Activated CD8-positive, alpha-beta T cell treated with anti-CD3 and anti-CD28 coated beads for 36 hours (primary cell): ENCODE data around the gene CD99L2. TPM values are rescaled to one million over a fixed set of nuclear protein-coding genes. Genes with fewer than 3 reads are reported as not detected.
A peak's percentile ranks its signal among the peaks of the same experiment; 100 is the strongest.

ENCODE experiments used
- ATAC-seq: fragments of 200-7000 bp; cut with Tn5 transposase; one replicate; pipeline ENCODE4 v1.10.0; 2021; ENCODE audit warnings: mild to moderate bottlenecking, moderate library complexity
- CTCF ChIA-PET: fragments of 350-600 bp; sonication (Branson Sonifier 250); formaldehyde crosslinking; loops from one replicate; lab custom pipeline; 2021; ENCODE audit warnings: antibody characterized with exemption; lab: Charles Lee
- POLR2A ChIA-PET: fragments of 350-600 bp; sonication (Branson Sonifier 250); formaldehyde crosslinking; loops from one replicate; lab custom pipeline; 2021; ENCODE audit warnings: antibody characterized with exemption; lab: Charles Lee
- DNase-seq: peaks from one replicate; pipeline ENCODE4 v3.0.0-alpha.2; 2020
- H3K27ac Mint-ChIP-seq: one replicate; pipeline ENCODE4 v1.8.0; 2021; ENCODE audit warnings: mild to moderate bottlenecking, mixed read lengths
- H3K27me3 Mint-ChIP-seq: one replicate; pipeline ENCODE4 v1.8.0; 2021; ENCODE audit warnings: mixed read lengths
- H3K36me3 Mint-ChIP-seq: one replicate; pipeline ENCODE4 v1.8.0; 2021; ENCODE audit warnings: low read depth, mixed read lengths
- H3K4me1 Mint-ChIP-seq: one replicate; pipeline ENCODE4 v1.8.0; 2021; ENCODE audit warnings: low read depth, mixed read lengths
- H3K4me3 Mint-ChIP-seq: one replicate; pipeline ENCODE4 v1.8.0; 2021; ENCODE audit warnings: mild to moderate bottlenecking, moderate library complexity, mixed read lengths
- H3K9me3 Mint-ChIP-seq: one replicate; pipeline ENCODE4 v1.8.0; 2021; ENCODE audit warnings: mixed read lengths
- CTCF ChIP-seq: fragments of 200-600 bp; IDR thresholded peaks from one replicate; pipeline ENCODE4 v1.8.0; 2022; ENCODE audit warnings: antibody characterized with exemption, mild to moderate bottlenecking
- intact Hi-C: fragments of 100-400 bp; cut with micrococcal nuclease; formaldehyde crosslinking; loops from one replicate; pipeline ENCODE4 v1.10.0; 2022
- total RNA-seq, 2 experiments: library from RNA; stranded (reverse); gene quantifications; one replicate each; pipeline ENCODE4 v1.2.3, GENCODE V29; 2021

CD99L2 gene
- 10 to 100 TPM; 11.9 to 12.6 TPM for total RNA-seq

GRCh38 chrX:150898343-150899190, at the start of gene CD99L2:
TSS of gene CD99L2 (minus strand) at chrX:150898668. CDS start at chrX:150898588, 80 bp downstream.
- intact Hi-C loops = no loop called here
- no peak for TF ChIP-seq CTCF
- Mint-ChIP-seq H3K4me1 (peaks cover 7% of the 10 kb centered on the region), H3K27me3 (no peaks in the 10 kb centered on the region), H3K27ac (peak within 1 kb of the TSS; percentile 72), H3K9me3 (no peaks in the 10 kb centered on the region), H3K36me3 (no peaks in the 10 kb centered on the region), H3K4me3 (peak within 1 kb of the TSS; percentile 80)
- ChIA-PET POLR2A (interaction anchor here (0.7 to 1.2 kb wide), 2 partner anchors 9 to 17 kb away, joined by 3 to 5 read pairs; no protein-coding TSS in a partner anchor), CTCF (no interaction called here)
- DNase-seq (peak; percentile 89), ATAC-seq (peak; percentile 94)

- no peaks in the 10 kb centered on the region for H3K36me3 Mint-ChIP-seq
- CTCF ChIA-PET = no interaction called here
- ATAC-seq (no peak), DNase-seq (no peak)
- no peaks in the 10 kb centered on the region for H3K27me3 Mint-ChIP-seq
- no peak overlapping the region for H3K4me3 Mint-ChIP-seq
- TF ChIP-seq CTCF = no peak
- intact Hi-C loops = no loop called here
- POLR2A ChIA-PET = no interaction called here
- no peaks in the 10 kb centered on the region for H3K4me1 Mint-ChIP-seq
- H3K9me3 Mint-ChIP-seq = no peaks in the 10 kb centered on the region
- no peak overlapping the region for H3K27ac Mint-ChIP-seq
These were observed 45.8 kb upstream of the CD99L2 start for GRCh38 chrX:150944233-150944632.

DNA sequence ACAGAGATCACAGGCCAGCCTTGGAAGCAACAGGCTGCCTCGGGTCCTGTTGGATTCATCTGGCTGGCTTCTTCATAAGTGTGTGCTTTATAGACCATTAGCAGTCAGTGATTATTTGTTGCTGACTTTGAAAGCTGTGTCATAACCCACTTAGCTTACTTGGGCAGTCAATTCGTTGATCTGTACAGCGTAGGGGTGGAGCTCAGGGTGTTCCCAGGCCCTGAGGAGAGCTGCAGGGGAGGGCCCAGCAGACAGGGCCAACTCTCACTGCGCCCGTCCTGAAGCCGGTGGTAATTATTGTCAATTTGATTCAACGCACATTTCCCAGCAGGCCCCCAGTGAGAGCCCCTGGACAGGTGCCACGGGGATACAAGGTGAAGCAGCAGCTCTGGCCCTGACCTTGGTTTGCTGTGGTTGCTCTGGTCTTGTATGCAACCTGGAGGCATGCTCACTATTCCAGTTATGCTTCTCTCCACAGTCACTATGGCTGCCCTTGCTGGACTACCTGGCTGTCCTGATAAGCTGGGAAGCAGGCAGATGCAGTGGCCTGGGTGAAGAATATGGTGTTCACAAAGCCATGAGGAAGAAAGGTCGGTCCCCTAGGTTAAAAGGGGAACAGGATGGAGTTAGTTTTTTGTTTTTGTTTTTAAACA, 44.6 kb upstream of the CD99L2 start:
- no peaks in the 10 kb centered on the region for H3K4me1 Mint-ChIP-seq
- no peak for TF ChIP-seq CTCF
- H3K27ac Mint-ChIP-seq = no peak overlapping the region
- ATAC-seq = no peak
- no peaks in the 10 kb centered on the region for H3K27me3 Mint-ChIP-seq
- CTCF ChIA-PET = no interaction called here
- no peaks in the 10 kb centered on the region for H3K36me3 Mint-ChIP-seq
- DNase-seq = no peak
- intact Hi-C loops = no loop called here
- H3K9me3 Mint-ChIP-seq = no peaks in the 10 kb centered on the region
- POLR2A ChIA-PET = no interaction called here
- H3K4me3 Mint-ChIP-seq = no peak overlapping the region

DNA sequence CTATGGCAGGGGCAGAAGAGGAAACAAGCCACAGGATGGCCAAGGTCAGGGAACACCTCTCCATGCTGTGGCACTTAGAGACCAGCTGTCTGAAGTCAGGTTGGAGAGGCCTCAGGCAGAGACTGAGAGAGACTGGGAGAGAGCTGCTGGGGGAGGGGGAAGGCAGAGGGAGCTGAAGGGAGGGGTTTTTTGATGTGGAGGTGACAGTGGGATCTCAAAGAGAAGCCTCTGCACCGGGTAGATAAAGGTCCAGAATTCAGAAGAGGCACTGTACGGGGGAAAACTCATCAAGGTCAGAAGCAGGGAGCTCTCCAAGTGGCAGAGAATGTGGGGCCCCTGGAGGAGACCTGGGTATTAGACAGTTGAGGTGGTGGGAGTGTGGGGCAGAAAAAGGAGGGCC, 43.1 kb upstream of the CD99L2 start:
- Mint-ChIP-seq H3K36me3 (no peaks in the 10 kb centered on the region), H3K27me3 (no peaks in the 10 kb centered on the region), H3K27ac (no peak overlapping the region), H3K4me1 (no peaks in the 10 kb centered on the region), H3K4me3 (no peak overlapping the region), H3K9me3 (peaks cover 2% of the 10 kb centered on the region)
- DNase-seq (no peak), ATAC-seq (no peak)
- POLR2A ChIA-PET = no interaction called here
- no peak for TF ChIP-seq CTCF
- intact Hi-C loops = no loop called here
- CTCF ChIA-PET = no interaction called here
